Measurements from ENCODE around the gene PNPLA7.
A peak's percentile ranks its signal among the peaks of the same experiment; 100 is the strongest.

Gene PNPLA7

DNA sequence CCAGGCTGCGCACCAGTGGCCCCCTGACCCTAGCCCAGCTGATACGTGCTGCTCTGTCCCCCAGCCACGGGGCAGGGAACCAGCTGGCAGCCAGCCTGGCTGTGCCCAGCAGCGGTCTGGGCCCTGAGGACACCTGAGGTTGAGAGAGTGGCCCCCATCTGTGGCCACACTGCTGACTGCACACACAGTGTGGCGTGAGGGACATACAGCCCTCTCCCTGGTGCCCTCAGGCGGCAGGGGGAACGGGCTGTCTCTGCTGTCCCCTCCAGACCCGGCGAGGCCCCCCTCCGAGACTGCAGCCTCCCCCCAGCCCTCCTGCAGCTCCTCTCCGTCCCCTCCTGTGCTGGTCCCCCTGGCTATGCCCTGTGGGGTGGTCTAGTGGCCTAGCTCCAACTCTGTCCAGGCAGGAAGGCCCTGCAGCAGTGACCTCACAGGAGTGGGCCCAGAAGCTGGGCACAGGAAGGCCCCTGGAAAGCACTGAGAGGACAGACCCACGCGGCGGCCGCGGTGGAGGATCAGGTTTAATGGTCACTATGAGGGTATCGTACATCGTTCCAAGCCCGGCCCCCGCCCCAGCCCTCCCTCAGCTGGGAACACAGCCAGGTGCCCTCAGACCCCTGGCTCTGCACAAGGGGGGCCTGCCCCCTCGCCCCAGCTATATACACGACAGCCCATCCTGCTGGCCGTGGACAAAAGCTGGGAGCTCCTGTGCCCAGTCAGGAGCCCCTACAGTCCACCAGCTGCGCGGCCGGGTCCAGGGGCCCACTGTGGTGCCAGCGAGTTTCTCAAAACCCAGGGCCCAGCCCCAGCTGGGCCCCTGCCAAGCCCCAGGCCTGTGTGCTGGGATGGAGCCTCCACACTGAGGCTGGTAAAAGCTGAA, 102.2 kb downstream of the PNPLA7 start:
- no peak for DNase-seq

DNA sequence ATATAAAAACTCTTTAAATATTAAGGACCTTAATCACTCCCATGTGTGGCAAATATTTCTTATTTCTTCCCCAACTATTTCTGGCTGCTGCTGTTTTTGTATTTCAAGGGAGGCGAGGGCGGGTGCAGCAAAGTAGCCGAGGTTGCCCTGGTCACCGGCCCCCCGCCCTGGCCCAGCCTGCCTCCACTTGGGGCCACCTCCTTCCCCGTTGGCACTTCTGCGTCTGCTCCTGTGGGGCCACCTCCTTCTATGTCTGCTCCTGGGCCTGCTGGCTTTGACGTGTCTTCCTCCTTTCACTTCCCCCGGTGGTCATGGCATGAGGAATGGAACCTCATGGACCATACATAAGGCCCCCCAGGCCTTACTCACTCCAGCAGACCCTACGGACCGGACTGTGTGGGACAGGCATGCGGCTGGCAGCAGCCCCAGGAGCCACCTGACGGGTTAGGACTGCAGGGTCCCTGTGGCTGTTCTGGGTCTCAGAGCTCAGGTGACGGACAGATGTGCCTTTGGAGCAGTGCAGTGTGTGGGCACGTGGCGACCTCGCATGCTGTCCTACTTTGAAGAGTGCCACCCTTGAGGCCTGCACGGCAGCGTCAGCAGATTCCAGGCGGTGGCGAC, 103.2 kb downstream of the PNPLA7 start:
- DNase-seq, result no peak

DNA sequence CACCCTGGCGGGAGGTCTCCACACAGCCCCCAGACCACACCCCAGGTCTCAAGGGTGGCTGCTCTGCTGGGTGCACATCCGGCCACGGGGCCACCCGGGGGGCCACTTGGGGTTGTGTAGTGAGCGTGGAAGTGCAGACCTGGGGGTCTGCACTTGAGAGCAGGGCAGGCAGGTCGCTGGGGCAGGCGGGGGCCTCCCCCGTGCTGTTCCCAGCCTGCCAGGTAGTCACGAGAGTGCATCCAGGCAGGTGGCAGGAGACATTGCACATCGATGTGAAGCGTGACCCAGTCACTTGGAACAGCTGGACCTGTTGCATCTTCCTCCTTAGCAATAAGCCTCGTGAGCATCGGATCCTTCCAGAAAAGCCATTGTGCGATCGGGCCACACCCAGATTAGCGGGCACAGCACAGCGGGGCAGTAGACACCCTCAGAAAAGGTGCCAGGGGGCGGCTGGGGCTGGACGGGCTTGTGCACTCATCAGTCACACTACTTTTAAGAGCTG, 104.2 kb downstream of the PNPLA7 start:
- no peak for DNase-seq

DNA sequence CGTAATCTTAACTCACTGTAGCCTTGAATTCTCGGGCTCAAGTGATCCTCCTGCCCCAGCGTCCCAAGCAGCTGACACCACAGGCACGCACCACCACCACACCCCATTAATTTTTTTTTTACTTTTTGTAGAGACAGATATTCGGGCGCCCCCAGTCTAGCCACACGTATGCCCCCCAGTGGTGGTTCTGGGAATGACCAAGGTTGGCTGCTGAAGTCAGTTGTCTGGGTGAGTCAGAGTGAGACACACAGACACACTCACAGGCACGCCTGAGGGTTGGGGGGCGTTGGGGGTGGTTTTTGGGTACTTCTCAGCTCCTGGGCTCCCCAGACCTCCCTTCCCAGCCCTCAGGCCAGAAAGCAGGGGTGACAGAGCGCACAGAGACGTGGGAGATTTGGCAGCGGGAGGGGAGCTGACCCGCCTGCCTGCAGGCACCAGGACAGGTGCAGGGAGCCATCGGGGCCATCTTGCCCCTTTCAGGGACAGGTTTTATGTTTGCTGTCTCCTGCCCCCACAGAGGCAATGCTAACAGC, 104.9 kb downstream of the PNPLA7 start:
- peak; percentile 91 to 92 for DNase-seq

DNA sequence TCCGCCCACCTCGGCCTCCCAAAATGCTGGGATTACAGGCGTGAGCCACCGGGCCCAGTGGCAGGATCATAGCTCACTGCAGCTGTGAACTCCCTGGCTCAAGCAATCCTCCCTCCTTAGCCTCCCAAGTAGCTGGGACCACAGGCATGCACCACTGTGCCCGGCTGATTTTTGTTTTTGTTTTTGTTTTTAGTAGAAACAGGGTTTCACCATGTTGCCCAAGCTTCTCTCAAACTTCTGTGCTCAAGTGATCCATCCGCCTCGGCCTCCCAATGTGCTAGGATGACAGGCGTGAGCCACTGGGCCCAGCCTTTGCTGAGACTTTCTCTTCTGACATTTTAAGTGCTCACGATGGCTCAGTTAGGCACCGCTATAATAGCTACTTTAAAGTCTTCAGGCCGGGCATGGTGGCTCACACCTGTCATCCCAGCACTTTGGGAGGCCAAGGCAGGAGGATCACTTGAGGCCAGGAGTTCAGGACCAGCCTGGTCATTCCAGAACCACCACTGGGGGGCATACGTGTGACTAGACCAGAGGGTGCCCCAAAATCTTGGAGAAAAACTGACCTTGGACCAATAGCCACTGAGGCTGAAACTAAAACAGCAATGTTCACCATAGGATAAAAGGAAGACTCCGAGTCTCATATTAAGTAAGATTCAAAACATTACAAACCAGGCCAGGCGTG, 106.0 kb downstream of the PNPLA7 start:
- DNase-seq, result no peak

GRCh38 chr9:137441935-137442321, 108.3 kb downstream of the PNPLA7 start:
- no peak for DNase-seq

- DNase-seq, result no peak
Observed at GRCh38 chr9:137441289-137441934, 108.8 kb downstream of the PNPLA7 start, which contains the start of gene ENTPD8. Gene ENTPD8 (minus strand): TSS chr9:137441357. CDS start chr9:137438285, 3,072 bp downstream.

GRCh38 chr9:137439158-137439714, 111.0 kb downstream of the PNPLA7 start:
- no peak for DNase-seq

- no peak for DNase-seq
Observed at GRCh38 chr9:137438591-137439157, 111.5 kb downstream of the PNPLA7 start.

- no peak for DNase-seq
Observed at GRCh38 chr9:137437691-137438590, 112.3 kb downstream of the PNPLA7 start.

DNA sequence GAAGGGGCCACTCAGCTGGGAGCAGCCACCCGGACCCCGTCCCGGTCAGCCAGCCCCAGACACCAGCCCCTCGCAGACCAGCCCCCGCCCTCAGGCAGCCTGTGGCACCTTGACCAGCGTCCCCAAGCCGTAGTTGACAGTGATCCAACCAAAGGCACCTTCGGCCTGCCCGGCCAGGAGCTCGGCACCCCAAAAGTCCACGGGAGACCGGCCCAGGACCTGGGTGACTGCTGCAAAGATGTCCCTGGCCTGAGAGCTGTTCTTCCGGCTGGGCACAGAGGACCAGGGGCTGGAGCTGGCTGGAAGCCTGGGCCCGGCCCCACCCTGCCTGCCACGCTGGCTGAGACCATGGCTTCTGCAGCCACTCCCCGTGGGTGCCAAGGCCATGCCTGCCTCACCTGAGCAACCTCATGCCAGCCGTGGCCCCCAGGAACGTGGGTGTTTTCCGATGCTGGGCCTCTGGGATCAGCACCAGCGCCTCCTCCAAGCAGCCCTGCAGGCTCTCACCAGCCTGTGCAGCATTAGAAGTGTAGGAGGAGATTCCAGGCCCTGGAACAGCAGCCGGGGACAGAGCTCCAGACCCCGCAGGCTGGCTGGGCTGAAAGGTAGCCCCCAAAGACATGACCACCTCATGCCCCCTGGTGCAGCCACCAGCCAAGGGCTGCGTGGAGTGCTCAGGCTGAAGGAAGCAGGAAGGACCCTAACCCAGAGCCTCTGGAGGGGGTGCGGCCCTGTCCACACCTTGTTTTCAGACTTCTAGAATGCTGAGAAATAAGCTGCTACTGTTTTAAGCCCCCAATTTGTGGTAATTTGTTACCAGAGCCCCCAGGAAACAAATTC, 113.2 kb downstream of the PNPLA7 start:
- no peak for DNase-seq

- DNase-seq, result no peak
Observed at GRCh38 chr9:137435980-137436760, 114.0 kb downstream of the PNPLA7 start.

DNA sequence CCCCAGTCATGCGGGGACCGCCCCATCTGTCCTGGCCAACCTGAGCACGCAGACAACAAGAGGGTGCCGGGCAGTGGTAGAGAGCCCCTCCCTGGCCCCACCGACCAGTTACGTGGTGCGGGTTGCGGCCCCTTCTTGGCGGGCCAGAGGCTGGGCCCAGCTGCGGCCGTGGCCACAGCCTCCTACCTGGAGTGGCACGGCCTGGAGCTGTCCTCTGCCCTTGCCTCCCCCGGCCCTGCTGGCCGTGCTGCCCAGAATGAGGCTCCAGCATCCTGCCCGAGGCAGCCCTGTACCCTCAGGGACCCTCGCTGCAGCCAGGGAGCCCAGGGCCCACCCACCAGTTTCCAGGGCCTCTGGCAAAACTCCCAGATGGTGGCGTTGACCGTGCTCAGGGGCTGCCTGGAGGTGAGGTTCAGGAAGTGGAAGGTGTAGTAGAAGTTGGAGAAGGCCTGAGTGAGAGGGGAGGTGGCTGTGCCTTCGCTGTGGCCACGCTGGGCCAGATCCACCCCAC, 114.8 kb downstream of the PNPLA7 start:
- no peak for DNase-seq

- no peak for DNase-seq
Observed at GRCh38 chr9:137434498-137435380, 115.5 kb downstream of the PNPLA7 start.

DNA sequence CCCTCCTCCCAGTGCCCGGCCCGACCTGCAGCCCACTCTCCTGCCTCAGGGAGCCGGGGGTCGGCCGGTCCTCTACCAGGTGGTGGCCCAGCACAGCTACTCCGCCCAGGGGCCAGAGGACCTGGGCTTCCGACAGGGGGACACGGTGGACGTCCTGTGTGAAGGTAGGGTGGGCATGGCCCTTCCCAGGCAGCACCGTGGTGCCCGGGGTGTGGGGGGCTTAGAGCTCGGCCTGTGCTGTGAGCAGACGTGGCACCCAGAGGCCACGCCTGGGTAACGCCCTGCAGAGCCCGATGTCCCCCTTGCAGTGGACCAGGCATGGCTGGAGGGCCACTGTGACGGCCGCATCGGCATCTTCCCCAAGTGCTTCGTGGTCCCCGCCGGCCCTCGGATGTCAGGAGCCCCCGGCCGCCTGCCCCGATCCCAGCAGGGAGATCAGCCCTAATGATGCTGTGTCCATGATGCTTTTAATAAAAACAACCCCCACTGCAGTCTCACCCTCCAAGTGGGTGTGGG, 116.2 kb downstream of the PNPLA7 start:
- DNase-seq, result no peak

DNA sequence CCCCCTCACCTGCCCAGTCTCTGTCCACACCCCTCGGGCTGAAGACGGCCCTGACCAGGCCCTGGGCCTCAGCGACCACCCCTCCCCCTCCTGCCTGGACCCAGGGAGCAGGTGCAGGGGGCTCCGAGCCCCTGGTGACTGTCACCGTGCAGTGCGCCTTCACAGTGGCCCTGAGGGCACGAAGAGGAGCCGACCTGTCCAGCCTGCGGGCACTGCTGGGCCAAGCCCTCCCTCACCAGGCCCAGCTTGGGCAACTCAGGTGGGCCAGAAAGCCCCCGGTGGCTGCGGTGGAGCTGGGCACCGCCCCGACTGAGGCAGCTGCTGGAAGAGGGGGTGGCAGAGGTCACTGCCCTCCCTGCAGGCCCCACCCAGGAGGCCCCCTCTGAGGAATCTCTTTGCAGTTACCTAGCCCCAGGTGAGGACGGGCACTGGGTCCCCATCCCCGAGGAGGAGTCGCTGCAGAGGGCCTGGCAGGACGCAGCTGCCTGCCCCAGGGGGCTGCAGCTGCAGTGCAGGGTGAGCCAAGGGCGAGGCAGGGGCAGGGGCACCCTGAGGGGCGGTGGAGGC, 116.8 kb downstream of the PNPLA7 start:
- no peak for DNase-seq

DNA sequence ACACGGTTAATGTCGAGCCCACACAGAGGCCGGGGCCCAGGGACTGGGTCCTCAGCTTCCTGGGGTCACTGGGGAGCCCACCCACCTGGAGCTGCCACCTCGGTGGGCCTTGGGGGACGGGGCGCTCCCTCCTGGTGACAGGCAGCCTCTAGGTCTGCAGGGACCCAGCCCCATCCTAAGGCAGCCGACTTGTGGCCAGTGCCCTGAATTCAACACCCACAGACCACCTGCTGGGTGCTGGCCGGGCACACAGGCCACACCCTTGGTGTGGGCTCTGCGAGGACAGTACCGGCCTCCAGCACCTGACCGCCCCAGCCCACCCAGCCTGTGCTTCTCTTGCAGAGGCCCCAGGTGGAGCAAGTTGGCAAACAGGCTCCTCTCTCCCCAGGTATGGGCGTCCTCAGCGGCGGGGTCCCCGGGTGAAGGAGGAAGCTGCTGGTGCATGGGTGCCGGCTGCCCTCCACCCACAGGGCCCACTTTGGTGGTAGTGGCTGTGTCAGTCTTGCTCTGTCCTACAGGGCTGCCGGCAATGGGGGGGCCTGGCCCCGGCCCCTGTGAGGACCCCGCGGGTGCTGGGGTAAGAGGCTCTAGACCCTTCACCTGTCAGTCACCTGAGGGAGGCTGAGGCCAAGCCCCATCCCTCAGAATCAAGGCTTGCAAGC, 117.4 kb downstream of the PNPLA7 start:
- no peak for DNase-seq

Data from activated CD4-positive, alpha-beta T cell treated with anti-CD3 and anti-CD28 coated beads, Interleukin-2, amount 50 U/mL, for 48 hours (primary cell).